Hindlimb muscle (tissue), 1 donor: ENCODE measurements around the gene REXO2. TPM values are rescaled to one million over a fixed set of nuclear protein-coding genes. Genes with fewer than 3 reads are reported as not detected.
A peak's percentile ranks its signal among the peaks of the same experiment; 100 is the strongest.

Experiments
- DNase-seq: peaks from one replicate; pipeline ENCODE4 v3.0.0-alpha.2; 2013
- polyA plus RNA-seq: library from polyadenylated mRNA; unstranded; fragments of 120-200 nt; gene quantifications from one replicate; pipeline ENCODE4 v1.2.1, GENCODE V29; 2013; ENCODE audit not compliant: insufficient read length

The REXO2 gene
- 45.1 TPM for polyA plus RNA-seq

DNA sequence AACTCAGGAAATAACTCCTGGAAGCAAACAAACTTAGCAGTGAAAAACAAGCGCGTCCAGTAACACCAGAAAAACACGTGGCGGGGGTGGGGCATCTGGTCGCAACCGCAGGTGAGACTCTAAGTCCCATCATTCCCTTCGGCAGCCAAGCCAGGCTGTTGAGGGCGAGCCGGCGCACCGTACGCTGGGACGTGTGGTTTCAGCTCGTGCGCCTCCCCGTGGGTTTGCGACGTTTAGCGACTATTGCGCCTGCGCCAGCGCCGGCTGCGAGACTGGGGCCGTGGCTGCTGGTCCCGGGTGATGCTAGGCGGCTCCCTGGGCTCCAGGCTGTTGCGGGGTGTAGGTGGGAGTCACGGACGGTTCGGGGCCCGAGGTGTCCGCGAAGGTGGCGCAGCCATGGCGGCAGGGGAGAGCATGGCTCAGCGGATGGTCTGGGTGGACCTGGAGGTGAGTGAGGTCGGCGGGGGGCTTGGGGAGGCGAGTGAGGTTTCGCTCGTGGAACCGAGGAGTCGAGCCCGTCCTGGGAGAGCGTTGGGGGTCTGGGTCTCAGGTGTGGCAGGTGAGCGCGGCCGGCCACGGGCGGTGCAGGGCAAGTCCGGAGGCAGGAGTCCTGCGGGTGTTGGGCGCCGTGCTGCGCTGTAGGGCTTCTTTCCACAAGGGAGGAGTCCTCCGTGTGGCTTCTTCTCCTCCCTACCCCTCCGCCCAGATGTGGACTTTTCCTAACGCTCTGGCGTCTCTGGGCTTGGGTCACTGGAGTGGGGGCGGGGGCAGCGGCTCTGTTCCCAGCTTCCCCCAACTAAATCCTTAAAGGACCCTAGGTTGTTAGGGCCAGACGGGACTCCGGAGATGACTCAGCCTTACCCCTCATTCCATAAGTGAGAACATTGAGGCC lies at the start of gene REXO2:
TSS of gene REXO2 (plus strand) at position 239 of the 892 bp plus-strand sequence. CDS start at position 301, 62 bp downstream.
- DNase-seq = peak; percentile 94

DNA sequence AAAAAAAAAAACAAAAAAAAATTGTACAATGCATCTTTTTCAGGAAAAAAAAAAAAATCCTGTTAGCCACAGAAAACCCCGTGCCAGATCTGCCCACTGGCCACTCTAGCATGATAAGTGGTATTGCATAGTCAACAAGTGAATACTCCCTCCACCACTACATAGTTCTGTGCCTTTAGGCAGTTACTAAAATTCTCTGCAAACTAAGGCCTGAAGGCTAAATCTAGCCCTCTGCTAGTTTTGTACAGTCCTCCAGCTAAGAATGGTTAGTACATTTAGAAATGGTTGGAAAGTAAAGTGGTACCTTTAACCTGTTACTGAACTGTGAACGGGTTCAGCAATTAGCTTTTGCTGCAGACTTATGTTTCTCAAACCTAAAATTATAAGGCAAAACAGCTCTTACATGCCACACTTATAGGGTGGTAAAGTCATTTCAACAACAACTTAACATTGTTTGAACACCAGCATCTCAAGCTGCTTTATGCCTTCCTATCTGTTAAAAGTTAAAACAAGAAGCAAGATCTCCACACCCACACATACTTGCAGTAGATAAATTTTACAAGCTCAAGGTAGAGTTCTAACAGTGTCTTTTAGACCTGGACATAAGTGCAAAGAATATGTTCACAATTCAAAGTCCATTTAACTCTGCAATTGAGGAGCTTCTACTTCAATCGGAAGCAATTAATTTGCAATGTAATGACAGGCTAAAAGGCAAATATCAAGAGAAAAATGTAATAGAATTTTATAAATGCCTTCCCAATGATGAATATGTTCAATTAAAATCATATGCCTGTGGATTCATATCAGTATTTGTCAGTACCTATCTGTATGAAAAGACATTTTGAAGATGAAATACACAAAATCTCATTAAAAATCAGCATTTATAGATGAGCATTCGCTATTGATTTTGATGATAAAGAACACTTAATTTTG lies 46.3 kb upstream of the REXO2 start:
- no peak for DNase-seq

DNA sequence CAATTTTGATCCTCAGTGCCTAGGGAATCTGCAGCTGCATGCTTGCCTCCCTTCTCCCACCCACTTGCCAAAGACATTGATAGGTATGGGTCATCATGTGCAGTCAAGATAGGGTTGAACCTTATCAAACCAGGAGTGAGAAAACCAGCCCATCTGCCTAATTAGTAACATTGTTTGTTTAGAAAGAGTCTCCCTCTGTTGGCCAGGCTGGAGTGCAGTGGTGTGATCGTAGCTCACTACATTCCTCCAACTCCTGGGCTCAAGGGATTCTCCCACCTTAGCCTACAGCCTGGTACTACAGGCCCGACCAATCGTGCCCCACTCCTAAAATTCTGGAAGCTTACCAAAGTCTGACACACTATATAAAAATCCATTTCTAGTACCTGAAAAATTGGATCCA lies 43.5 kb upstream of the REXO2 start:
- no peak for DNase-seq

DNA sequence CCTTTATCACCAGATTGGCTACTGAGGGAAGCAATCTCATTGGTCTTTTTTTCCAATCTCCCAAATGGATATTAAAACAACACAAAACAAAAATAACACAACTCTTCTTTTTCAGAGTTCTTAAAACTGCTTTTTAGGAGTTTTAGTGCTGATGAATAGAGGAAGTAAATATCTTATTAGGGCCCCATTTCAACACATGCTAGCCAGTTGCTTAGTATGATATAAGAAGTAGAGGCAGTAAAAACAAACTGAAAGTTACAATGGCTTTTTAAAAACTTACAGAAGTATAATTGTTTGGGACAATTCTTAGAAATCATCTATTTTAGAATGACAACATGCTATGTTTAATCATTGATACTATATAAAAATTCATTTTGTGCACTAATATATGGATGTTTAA lies 42.4 kb upstream of the REXO2 start:
- DNase-seq = no peak

DNA sequence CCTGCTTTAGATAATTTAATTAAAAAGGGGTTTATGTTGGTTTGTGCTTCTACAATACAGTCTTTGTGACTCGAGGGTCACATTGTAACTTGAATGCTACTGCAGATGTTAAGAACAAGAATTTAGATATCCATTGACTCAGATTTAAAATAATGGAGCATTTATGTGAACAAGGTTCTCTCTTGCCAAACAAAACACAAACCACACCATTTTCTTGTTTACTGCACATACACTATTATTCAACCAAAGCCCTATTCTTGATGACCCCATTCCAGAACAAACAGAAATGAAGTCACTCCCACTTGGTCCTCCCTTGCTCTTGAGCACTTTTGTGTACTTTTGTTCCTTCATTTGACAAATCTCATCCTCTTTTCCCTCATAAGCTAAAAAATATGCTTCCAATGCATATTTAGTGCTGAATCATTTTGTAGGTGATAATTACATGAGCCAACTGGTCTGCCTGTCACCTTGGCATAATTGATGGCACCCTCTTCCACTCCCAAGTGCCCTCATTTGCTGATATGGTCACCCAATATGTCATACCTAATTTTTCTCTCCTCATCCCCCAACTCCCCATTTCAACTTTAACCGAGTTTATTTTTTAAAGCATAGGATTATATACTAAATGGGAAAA lies 41.8 kb upstream of the REXO2 start:
- DNase-seq = no peak

DNA sequence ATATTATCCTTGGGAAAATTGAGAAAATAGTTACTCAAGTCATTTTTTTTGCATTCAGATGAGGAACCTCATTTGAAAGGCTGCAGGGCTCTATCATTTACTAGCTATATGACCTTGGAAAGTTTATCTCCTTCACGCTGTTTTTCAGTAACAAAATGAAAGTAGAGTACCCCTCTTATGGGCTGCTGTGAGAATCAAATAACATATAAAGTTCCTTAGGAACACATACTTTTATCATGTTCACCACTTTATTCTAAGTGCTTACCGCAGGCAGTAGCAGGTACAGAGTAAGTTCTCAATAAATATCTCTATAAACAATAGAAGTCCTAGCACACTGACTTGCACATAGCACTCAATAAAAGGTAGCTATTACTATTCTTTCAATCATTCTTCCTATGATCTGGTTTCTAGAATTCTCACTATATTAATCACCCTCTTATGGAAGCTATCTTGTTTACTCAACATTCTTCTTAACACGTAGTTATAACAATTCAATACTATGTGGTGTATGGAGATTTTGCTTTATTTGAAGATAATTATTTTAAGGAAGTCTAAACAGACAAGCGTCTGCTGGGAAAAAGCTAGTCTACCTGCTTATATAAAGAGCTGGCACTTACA lies 40.9 kb upstream of the REXO2 start:
- DNase-seq = no peak

DNA sequence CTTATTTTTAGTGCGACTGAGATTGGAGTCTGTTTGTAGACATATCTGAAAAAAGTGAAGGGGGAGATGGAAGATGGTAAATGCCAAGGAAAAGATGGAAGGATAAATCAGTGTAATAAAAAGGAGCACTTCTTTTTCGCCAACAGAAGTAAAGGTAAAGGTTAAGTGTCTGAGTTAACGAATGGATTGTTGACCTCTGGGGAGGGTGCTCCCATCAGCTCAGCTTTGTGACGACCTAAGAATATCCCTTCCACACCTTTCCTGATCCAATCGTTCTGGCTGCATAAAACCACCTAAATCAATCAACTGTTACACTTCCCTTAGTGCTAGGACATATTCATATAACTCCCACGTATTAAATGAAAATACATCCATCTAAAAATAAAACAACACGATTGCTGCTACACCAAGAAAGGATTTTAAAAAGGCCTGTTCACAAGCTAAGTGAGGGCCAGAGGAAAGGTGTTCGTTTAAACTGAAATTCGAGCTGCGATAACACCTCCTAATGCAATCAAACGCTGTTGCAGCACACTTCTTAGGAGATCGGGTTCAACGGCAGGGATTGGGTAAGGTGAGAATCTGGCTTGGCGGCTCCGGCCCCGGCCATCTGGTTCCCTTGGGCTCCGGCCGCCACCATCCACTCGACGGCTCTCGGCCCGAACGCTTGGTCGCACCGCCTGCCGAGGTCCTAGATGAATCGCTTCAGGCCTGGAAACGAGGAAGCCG lies 39.6 kb upstream of the REXO2 start:
- DNase-seq = no peak

DNA sequence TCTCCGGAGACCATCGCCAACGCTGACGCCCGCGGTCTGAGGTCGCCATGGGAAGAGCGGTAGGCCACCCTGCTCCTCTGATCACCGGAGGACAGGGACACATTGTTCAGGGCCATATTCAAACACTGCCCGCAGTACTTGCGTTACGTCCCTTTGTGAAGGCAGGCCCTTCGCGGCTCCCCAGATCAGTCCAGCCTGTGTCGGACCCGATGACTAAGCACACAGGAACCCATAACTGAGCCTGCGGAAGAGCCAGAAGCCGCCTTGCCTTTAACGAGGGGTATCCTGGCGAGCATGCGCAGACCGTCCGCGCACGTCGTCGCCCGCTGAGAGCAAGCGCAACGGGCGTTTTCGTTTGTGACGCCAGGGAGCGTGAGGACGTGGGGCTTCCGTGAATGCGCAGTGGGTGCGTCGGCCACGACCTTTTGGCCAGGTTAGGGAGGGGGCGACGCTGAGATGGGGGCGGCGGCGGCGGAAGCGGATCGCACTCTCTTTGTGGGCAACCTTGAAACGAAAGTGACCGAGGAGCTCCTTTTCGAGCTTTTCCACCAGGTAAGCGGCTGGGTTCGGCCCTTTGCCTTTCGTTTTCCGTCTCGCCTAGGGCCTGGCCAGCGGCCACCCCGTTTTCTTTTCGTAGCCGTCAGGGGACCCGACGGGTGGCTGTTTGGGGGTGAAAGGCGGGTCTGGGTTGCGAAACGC lies 38.9 kb upstream of the REXO2 start, which contains the start of the genes C11orf71 and RBM7:
TSS of gene C11orf71 (minus strand) at position 296 of the 699 bp plus-strand sequence. CDS start at position 116, 180 bp downstream.
TSS of gene RBM7 (plus strand) at position 451 of the 699 bp plus-strand sequence. CDS start at position 457, 6 bp downstream.
- DNase-seq = peak; percentile 99

DNA sequence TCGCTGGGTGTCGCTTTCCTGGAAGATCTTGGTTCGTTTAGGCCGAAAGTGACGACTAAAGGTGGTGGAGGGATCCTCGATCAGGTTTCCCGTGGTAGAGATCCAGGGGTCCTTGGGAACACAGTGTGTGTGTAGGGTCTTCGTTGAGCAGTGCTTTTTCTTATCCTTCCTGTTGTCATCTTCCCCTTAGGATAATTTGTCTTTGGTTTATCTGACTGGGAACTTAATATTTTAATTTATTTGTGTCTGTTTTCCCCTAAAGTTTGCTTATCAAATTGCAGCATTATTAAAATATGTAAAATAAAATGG lies 38.4 kb upstream of the REXO2 start:
- no peak for DNase-seq

DNA sequence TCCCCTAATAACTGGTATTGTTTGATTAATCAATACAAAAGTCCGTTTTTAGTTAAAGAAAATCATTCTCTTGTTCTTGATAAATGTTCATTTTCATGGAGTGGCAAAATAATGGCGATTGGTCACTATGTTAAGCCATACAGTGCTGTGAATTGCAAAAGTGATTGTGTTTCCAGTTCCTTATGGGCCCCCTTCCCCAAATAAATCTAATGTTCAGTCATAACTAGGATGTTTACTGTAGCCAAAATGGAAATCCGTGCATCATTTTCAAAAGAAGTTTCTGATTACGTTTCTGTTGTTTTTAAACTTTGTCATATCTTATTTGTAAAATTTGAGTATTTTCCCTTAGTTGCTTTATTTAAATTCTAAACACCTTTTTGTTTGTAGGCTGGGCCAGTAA lies 38.0 kb upstream of the REXO2 start:
- DNase-seq = peak; percentile 32

DNA sequence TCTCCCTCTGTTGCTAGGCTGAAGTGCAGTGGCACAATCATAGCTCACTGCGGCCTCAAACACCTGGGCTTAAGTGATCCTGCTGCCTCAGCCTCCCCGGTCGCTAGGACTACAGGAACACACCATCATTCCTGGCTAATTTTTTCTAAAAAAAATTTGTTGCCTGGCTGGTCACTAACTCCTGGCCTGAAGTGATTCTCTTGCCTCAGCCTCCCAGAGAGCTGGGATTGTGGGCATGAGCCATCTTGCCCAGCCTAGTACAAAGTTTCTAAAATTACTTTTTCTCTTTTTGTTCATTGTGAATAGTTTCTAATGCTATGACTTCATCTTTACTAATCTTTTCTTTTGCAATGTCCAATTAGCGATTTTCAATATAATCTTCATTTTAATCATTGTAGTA lies 26.3 kb upstream of the REXO2 start:
- no peak for DNase-seq

DNA sequence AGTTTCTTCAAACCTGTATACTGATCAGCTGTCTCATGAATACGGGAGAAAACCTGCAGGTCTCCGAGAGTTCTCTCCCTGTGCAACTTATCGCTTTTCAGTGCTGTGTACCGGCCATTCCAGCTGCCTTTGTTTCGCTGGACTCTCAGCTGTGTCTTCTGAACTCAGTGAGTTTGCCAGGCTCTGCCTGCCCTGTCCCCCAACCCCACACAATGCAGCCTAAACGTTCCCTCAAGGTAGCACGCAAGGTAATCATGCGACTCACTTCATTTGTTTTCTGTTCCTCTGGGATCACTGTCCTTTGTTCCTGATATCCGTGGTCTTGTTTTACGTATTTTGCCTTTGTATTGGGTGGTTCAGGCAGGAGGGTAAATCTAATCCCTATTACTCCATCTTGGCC lies 25.3 kb upstream of the REXO2 start:
- DNase-seq = no peak

DNA sequence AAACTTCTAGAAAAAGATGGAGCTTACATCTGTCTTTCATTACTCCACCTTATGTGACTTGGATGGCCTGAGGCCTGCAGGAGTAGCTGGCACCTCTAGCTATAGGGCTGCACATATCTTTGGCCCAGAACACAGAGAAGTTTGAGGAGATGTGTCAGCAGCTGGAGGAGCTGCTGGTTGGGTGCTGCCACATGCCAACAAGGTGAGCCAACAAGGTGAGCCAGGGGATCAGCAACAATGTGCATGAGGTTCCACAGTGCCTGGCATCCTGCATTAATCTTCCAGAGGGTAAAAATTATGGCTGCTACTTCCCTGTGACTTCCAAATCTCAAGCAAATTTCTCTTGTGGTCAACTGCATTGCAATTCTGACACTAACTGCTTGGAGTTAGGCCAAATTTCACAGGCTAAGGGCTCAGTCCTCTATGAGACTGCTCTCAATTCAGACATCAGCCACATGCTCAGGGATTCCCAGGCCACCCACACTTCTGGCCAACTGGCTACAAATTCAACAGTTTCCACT lies 22.8 kb upstream of the REXO2 start:
- no peak for DNase-seq

DNA sequence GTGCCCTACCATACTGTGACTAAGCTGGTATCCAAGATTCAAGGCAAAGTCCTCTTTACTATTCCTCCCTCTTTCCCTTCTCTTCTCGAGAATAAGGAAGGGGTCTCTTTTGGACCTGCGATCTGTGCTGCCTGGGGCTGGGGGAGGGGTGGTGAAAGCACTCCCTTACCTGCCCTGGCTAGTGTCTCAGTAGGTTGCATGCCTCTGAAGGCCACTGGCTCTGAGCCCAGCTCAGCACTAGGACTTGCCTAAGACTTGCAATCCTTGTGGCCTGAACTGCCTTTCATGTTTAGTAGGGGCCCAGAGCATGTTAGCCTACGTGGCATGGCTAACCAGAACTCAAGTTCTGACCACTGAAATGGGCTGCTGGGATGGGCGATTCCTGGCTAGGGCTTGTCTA lies 13.0 kb upstream of the REXO2 start:
- no peak for DNase-seq

DNA sequence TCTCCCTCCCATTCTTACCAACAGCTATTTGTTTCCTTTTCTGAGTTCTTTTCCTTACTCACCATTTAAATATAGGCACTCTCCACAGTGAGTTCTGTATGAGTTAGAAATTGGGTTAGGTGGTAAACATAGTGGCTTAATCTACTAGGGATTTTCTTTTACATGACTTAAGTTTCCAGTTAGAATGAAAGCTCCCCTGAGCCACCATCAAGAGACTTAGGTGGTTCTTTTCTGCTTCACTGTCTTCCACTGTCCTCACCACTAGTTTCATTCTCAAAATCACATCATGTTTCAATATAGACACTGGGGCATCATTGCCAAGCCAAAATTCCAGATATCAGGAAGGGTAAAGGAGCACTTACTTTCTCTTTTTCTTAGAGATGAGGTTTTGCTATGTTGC lies 9.0 kb upstream of the REXO2 start:
- DNase-seq = no peak

DNA sequence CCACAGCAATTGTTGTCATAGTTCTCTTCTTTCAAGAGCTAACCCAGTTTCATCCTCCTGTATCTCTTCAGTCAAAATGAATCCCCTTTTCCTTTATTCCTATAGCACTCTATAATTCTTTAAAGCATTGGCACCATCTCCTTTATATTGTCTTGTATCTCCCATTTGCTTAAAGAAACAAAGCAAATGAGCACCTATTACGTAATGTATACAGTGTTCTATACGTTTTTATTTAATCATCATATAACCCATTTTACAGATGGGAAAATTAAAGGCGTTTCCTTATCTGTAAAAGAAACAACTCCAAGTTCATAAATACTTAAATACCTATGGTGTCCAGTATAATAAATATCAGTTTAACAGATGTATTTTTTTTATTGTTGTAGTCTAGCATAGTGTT lies 6.4 kb upstream of the REXO2 start:
- DNase-seq = no peak

DNA sequence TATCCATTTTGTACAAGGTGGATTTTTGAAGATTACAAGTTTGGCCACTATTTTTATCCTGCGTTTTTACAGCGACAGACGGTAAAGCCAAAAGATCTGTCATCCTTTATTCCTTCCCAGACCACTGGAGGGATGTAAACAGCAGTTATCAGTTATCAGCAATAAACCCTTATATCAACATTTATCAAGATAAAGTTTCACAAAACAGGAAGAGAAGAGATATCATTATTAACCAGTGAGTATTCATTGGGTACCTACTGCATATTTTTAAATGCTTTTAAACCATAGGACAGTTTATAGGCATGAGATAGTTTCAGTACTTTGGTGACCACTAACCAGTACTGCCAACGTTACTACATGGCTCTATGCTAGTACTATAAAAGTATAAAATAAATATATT lies 5.9 kb upstream of the REXO2 start:
- no peak for DNase-seq

DNA sequence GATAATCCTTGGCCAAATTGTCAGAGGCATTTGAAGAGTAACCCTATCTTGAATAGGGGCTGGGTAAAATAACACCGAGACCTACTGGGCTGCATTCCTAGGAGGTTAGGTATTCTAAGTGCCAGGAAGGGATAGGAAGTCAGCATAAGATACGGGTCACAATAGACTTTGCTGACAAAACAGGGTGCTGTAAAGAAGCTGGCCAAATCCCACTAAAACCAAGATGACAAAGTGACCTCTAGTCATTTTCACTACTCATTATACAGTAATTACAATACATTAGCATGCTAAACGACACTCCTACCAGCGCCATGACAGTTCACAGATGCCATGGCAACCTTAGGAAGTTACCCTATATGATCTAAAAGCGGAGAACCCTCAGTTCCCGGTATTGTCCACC lies 964 bp upstream of the REXO2 start:
- DNase-seq = no peak

DNA sequence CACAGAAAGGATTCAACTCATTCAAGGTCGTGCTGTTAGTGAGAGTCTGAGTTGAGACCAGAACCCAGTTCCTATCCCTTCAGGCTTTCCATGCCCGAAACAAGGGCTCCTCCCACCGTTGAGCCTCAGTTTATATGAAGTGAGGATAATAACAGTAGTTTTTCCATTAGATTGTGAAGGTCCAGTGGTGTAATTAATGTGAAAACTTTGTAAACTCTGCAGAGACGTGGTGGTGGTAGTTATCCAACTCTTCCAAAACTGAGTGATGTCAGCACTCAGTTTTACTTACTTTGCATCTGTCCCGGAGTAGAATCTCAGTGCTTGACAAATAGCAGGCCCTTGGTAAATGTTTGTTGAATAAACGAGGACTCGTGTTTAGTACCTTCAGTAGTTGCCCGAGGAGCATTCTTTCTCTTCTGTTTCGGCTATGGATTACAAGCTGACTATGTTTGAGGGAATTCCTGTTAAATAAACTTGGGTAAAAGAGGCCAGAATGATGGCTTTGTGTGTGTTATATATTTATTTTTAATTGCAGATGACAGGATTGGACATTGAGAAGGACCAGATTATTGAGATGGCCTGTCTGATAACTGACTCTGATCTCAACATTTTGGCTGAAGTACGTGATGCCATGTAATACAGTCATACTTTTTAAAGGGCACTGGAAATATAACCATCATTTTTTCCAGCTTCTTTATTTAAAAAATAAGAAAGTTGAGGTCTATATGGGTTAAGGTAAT lies 1.0 kb downstream of the REXO2 start:
- DNase-seq = peak; percentile 7
